GM12878 (cell line): ENCODE data around the gene CD9. TPM values are rescaled to one million over a fixed set of nuclear protein-coding genes. Genes with fewer than 3 reads are reported as not detected.
A peak's percentile ranks its signal among the peaks of the same experiment; 100 is the strongest.

ENCODE experiments used
- ATAC-seq: fragments of 200-7000 bp; cut with Tn5 transposase; 3 replicates; pipeline ENCODE4 v1.9.1; 2020; ENCODE audit warnings: mild to moderate bottlenecking, moderate library complexity
- BruUV-seq: library from RNA; stranded (reverse); fragments of 400-500 nt; replicated peaks from 2 replicates; lab custom pipeline; 2021; lab: Mats Ljungman, UMichigan
- CTCF ChIA-PET: fragments of 300-600 bp; sonication (Branson Sonifier 250); formaldehyde crosslinking; extraction: SDS; loops from one replicate; lab custom pipeline; 2021; ENCODE audit warnings: inconsistent platforms; lab: Yijun Ruan, JAX
- POLR2A ChIA-PET: fragments of 350-600 bp; formaldehyde crosslinking; extraction: SDS; loops from one replicate; lab custom pipeline; 2021; ENCODE audit warnings: inconsistent platforms; lab: Charles Lee
- RAD21 ChIA-PET: fragments of 300-600 bp; sonication (Branson Sonifier 250); formaldehyde crosslinking; loops from one replicate; lab custom pipeline; 2023; ENCODE audit warnings: antibody characterized with exemption; ENCODE audit not compliant: unreplicated experiment; lab: Charles Lee
- SMC1A ChIA-PET: fragments of 300-600 bp; sonication (Branson Sonifier 250); formaldehyde crosslinking; loops from one replicate; lab custom pipeline; 2023; ENCODE audit not compliant: unreplicated experiment, uncharacterized antibody; lab: Charles Lee
- DNase-seq: peaks from one replicate; pipeline ENCODE4 v3.0.0-alpha.2; 2011; ENCODE audit warnings: low read depth, low spot score
- FAIRE-seq: peaks from 3 replicates; lab custom pipeline; 2011; peaks lifted over from hg19 to GRCh38; lab: Jason Lieb, UNC
- H2AFZ ChIP-seq: 2 replicates; pipeline ENCODE4 v1.6.0; 2011; ENCODE audit warnings: low read depth, low read length, control low read depth; ENCODE audit not compliant: control insufficient read depth
- H3K27ac ChIP-seq: 2 replicates; pipeline ENCODE4 v1.5.1; 2011; ENCODE audit warnings: control low read depth; ENCODE audit not compliant: control insufficient read depth, insufficient read depth
- H3K27me3 ChIP-seq, 2 experiments: replicated peaks in 1 of 2; 2 replicates each; pipeline versions ENCODE4 v1.6.0 to v1.6.1; 2011; ENCODE audit warnings: low read length in 1 of 2; ENCODE audit not compliant: control insufficient read depth in 2 of 2, insufficient read depth in 2 of 2
- H3K36me3 ChIP-seq, 2 experiments: 2 replicates each; pipeline ENCODE4 v1.5.1; 2011; ENCODE audit warnings: low read length in 1 of 2; ENCODE audit not compliant: control insufficient read depth in 2 of 2, insufficient read depth in 2 of 2
- H3K4me1 ChIP-seq: 2 replicates; pipeline ENCODE4 v1.6.1; 2011; ENCODE audit warnings: mild to moderate bottlenecking, low read length, moderate library complexity, mixed read lengths; ENCODE audit not compliant: control insufficient read depth, insufficient read depth
- H3K4me2 ChIP-seq: 2 replicates; pipeline ENCODE4 v1.6.0; 2011; ENCODE audit warnings: control low read depth; ENCODE audit not compliant: control insufficient read depth, insufficient read depth
- H3K4me3 ChIP-seq: fragments of 200-600 bp; sonication (generic); 2 replicates; pipeline ENCODE4 v1.5.1; 2016
- H3K79me2 ChIP-seq: 2 replicates; pipeline ENCODE4 v1.6.0; 2011; ENCODE audit warnings: low read length; ENCODE audit not compliant: control insufficient read depth, insufficient read depth
- H3K9ac ChIP-seq: 2 replicates; pipeline ENCODE4 v1.8.0; 2011; ENCODE audit warnings: low read length, control low read depth, mixed read lengths; ENCODE audit not compliant: control insufficient read depth, insufficient read depth
- H3K9me3 ChIP-seq: replicated peaks from 3 replicates; pipeline ENCODE4 v1.5.1; 2011; ENCODE audit warnings: mild to moderate bottlenecking, low read length; ENCODE audit not compliant: control insufficient read depth, insufficient read depth
- H4K20me1 ChIP-seq: 2 replicates; pipeline ENCODE4 v1.6.0; 2011; ENCODE audit not compliant: control insufficient read depth, insufficient read depth
- CBX3 ChIP-seq: fragments of 200-600 bp; sonication (generic); IDR thresholded peaks from 2 replicates; pipeline ENCODE4 v1.6.1; 2016; ENCODE audit warnings: low read depth, borderline replicate concordance
- CTCF ChIP-seq, 3 experiments: IDR thresholded peaks in 2 of 3; conservative IDR thresholded peaks in 1 of 3; 2 replicates each; pipeline ENCODE4 v1.5.1; 2011; ENCODE audit warnings: low read depth in 3 of 3, low read length in 3 of 3, mild to moderate bottlenecking in 3 of 3, control low read depth in 2 of 3, moderate library complexity in 2 of 3, inconsistent platforms in 1 of 3, mixed read lengths in 1 of 3; ENCODE audit not compliant: control insufficient read depth in 2 of 3, insufficient read depth in 1 of 3; ENCODE audit errors: extremely low read depth in 1 of 3
- GABPA ChIP-seq: IDR thresholded peaks from 2 replicates; pipeline ENCODE4 v1.6.1; 2014; ENCODE audit warnings: antibody characterized with exemption, low read depth, mild to moderate bottlenecking, inconsistent platforms
- MAX ChIP-seq: IDR thresholded peaks from 2 replicates; pipeline ENCODE4 v1.6.1; 2012; ENCODE audit warnings: low read depth, low read length, improper control_type of control experiment
- MTA2 ChIP-seq: fragments of 450-650 bp; IDR thresholded peaks from 2 replicates; pipeline ENCODE4 v1.6.1; 2016; ENCODE audit warnings: low read depth, mild to moderate bottlenecking, moderate library complexity
- SMC3 ChIP-seq: IDR thresholded peaks from 2 replicates; pipeline ENCODE4 v1.6.1; 2011; ENCODE audit warnings: low read length, improper control_type of control experiment, borderline replicate concordance
- TCF3 ChIP-seq: IDR thresholded peaks from 2 replicates; pipeline ENCODE4 v1.6.1; 2012; ENCODE audit warnings: low read depth, mild to moderate bottlenecking, low read length, borderline replicate concordance; ENCODE audit not compliant: insufficient read depth
- WGBS: methylation state at CpG from one replicate; pipeline ENCODE4 v1.1.6; 2016; ENCODE audit warnings: low lambda C conversion rate; ENCODE audit not compliant: insufficient replicate concordance, insufficient coverage; ENCODE audit errors: missing lambda C conversion rate; 5-methylcytosine and 5-hydroxymethylcytosine counted together
- in situ Hi-C: fragments of 300-500 bp; cut with MboI; formaldehyde crosslinking; loops from 9 replicates; pipeline ENCODE4 v1.14.3; 2018; ENCODE audit warnings: mixed read lengths
- intact Hi-C: fragments of 100-400 bp; cut with micrococcal nuclease; formaldehyde crosslinking; loops from one replicate; pipeline ENCODE4 v1.14.2; 2022; ENCODE audit not compliant: unreplicated experiment
- polyA plus RNA-seq, 11 experiments: library from polyadenylated mRNA; depleted of rRNA in 4 of 11; unstranded in 6 of 11; stranded (reverse) in 5 of 11; fragments of >200 nt; fragmentation: Nextera tagmentation in 4 of 11; fragmentation: Illumina TruSeq in 1 of 11; extraction: Ambion mirVana in 4 of 11; extraction: Trizol in 1 of 11; gene quantifications; 1 replicate in 1 of 11; 2 replicates in 10 of 11; pipeline versions ENCODE4 v1.2.1 to v1.2.3, GENCODE V29; 2011 to 2016; ENCODE audit warnings: inconsistent platforms in 2 of 11, missing spikeins in 2 of 11, low read depth in 1 of 11
- total RNA-seq, 4 experiments: library from RNA; depleted of rRNA in 3 of 4; stranded (reverse); fragments of >200 nt in 3 of 4; fragmentation: Illumina TruSeq in 1 of 4; extraction: Trizol in 1 of 4; gene quantifications; 2 replicates each; pipeline versions ENCODE4 v1.2.1 to v1.2.3, GENCODE V29; 2013 to 2021

CD9 gene
- total and polyA plus RNA-seq, 10 of the 15 experiments (the other 5 are each of a cell fraction or from before 2014, with no cell fraction given): 4.8 to 29.9 (median 9.7) TPM

DNA sequence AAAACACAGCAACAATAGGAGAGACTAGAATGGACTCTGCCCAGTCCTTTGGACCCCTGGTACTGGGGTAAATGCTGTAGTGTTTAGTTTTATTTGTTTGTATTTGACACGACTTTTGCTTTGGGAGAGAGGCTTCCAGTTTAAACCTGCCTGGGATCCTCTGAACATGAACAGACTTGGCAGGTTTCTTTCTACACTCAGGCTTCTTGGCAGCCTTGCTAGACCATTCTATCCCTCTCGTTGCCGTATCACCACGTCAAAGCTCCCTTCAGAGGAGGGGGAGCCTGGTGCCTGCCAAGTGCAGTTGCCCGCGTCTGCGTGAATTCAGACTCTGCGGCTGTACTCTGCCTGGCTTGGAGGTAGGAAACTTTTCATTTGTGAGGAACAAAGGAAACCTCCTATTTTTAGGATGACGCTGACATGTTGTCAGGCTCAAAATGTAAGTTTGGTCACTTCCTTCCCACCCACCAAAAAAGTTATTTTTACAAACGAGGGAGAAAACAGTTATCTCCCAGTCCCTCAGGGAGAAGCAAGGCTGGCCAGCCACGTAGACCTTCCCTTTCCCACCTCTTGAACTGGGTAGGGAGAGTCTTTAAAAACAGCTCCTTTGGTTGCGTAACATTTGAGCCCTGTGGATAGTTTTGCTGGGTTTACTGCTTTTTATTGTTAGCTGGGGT lies 25.9 kb downstream of the CD9 start (continued):
- no peak for TF ChIP-seq SMC3
- no peak for TF ChIP-seq GABPA
- TF ChIP-seq CTCF (IDR thresholded peaks at IDR 0.05 in 2 of 3, conservative IDR thresholded peaks at IDR 0.05 in 1 of 3; ENCODE audit: control insufficient read depth in 2 of 3, extremely low read depth in 1 of 3, insufficient read depth in 1 of 3, low read depth in 3 of 3, low read length in 3 of 3): no peak

DNA sequence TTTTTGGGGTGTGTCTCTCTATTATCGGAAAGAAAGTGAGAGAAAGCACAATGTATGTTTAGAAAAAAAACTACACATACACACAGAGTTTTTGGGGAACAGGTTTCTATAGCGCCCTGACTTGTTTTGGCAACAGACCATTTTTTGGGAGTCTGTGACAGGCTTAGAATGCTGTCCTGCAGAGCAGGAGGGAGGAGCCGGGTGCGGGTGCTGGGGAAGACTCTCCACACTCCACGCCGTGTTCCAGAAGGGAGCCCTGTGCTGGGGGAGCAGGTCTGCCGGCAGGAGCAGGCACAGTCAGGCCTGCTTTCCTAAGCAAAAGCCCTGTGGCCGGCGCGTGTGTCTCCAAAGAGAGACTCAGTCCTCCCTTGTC lies 26.5 kb downstream of the CD9 start:
- in situ Hi-C loops (no loop called here), intact Hi-C loops (no loop called here)
- no peak overlapping the region for H3K27ac ChIP-seq
- H3K36me3 ChIP-seq: no peaks in the 10 kb centered on the region
- H3K9me3 ChIP-seq: no peaks in the 10 kb centered on the region
- no peak overlapping the region for H3K4me2 ChIP-seq
- WGBS: 82% methylated on average over 10 of the region's 10 CpGs
- no peaks in the 10 kb centered on the region; a peak in 1 of 4 replicates for H3K27me3 ChIP-seq
- no peaks in the 10 kb centered on the region for H4K20me1 ChIP-seq
- SMC1A ChIA-PET: interaction anchor here (0.8 to 1.3 kb wide), 2 partner anchors 22 to 31 kb away, joined by 3 to 5 read pairs; no protein-coding TSS in a partner anchor
- FAIRE-seq (no peak), DNase-seq (no peak), ATAC-seq (no peak)
- H3K4me3 ChIP-seq: no peak overlapping the region
- peaks cover 9% of the 10 kb centered on the region for H3K4me1 ChIP-seq
- BruUV-seq: TSS peak; percentile 56
- H2AFZ ChIP-seq: no peak overlapping the region
- POLR2A ChIA-PET: interaction anchor here (1.3 kb wide), 1 partner anchor 21 kb away, joined by 3 read pairs; no protein-coding TSS in a partner anchor
- H3K79me2 ChIP-seq: no peaks in the 10 kb centered on the region
- RAD21 ChIA-PET: interaction anchor here (1.9 kb wide), 1 partner anchor 21 kb away, joined by 4 read pairs; no protein-coding TSS in a partner anchor
- H3K9ac ChIP-seq: no peak overlapping the region
- TF ChIP-seq MAX: no peak
- no peak for TF ChIP-seq CBX3
- TF ChIP-seq TCF3: no peak
- no peak for TF ChIP-seq MTA2
- CTCF ChIA-PET: interaction anchor here (0.8 to 1.2 kb wide), 4 partner anchors 12 to 58 kb away, joined by 3 to 4 read pairs (median 3); no protein-coding TSS in a partner anchor
